COLO668 (cell line): ENCODE results near the gene CARD10.

ENCODE experiments used
- DNase-seq: peaks from one replicate; lab custom pipeline; 2025; ENCODE audit not compliant: unreplicated experiment; lab: John Stamatoyannopoulos, UW

CARD10 gene

GRCh38 chr22:37443977-37444376 is 75.2 kb downstream of the CARD10 start:
- no peak for DNase-seq

- no peak for DNase-seq
Measured at GRCh38 chr22:37443086-37443485, 76.1 kb downstream of the CARD10 start.

GRCh38 chr22:37442537-37442936 is 76.7 kb downstream of the CARD10 start:
- DNase-seq = no peak

- no peak for DNase-seq
Measured at GRCh38 chr22:37442135-37442534, 77.1 kb downstream of the CARD10 start.

GRCh38 chr22:37440875-37441274 is 78.3 kb downstream of the CARD10 start:
- DNase-seq = no peak
